HEK293 (cell line): ENCODE measurements around the gene FSTL5.

ENCODE experiments used
- CTCF ChIA-PET: fragments of 350-600 bp; formaldehyde crosslinking; extraction: SDS; loops from one replicate; lab custom pipeline; 2021; ENCODE audit warnings: antibody characterized with exemption; lab: Yijun Ruan, JAX
- POLR2A ChIA-PET: fragments of 300-600 bp; formaldehyde crosslinking; extraction: SDS; loops from one replicate; lab custom pipeline; 2020; ENCODE audit warnings: antibody characterized with exemption, inconsistent platforms; lab: Yijun Ruan, JAX
- H3K27ac ChIP-seq: fragments of 200-500 bp; sonication (Bioruptor generic); 2 replicates; pipeline ENCODE4 v1.5.1; 2014; ENCODE audit warnings: low read depth, low read length, control low read depth, inconsistent platforms; ENCODE audit errors: extremely low read depth
- H3K36me3 ChIP-seq, 2 experiments: fragments of 200-500 bp in 1 of 2; sonication (Bioruptor generic) in 1 of 2; 1 replicate in 1 of 2; 2 replicates in 1 of 2; pipeline ENCODE4 v1.5.1; 2014 to 2017; ENCODE audit warnings: inconsistent platforms in 2 of 2, low read length in 2 of 2; ENCODE audit not compliant: control insufficient read depth in 2 of 2, insufficient read depth in 1 of 2
- H3K4me1 ChIP-seq: fragments of 200-500 bp; sonication (Bioruptor generic); 2 replicates; pipeline ENCODE4 v1.5.1; 2014; ENCODE audit warnings: mild to moderate bottlenecking, low read length, inconsistent platforms; ENCODE audit not compliant: control insufficient read depth, insufficient read depth
- H3K4me3 ChIP-seq: 2 replicates; pipeline ENCODE4 v1.5.1; 2011; ENCODE audit warnings: low read depth, mild to moderate bottlenecking, control low read depth, low read length, moderate library complexity
- H3K9me3 ChIP-seq: fragments of 200-500 bp; sonication (Bioruptor generic); 2 replicates; pipeline ENCODE4 v1.5.1; 2014; ENCODE audit warnings: low read depth, low read length, inconsistent platforms; ENCODE audit not compliant: control insufficient read depth, insufficient read depth
- GFI1B ChIP-seq: fragments of 450-650 bp; formaldehyde crosslinking; IDR thresholded peaks from 2 replicates; pipeline ENCODE4 v1.5.1; 2016; ENCODE audit warnings: missing biosample characterization, missing genetic modification characterization
- GLI4 ChIP-seq: fragments of 450-650 bp; formaldehyde crosslinking; IDR thresholded peaks from 2 replicates; pipeline ENCODE4 v1.5.1; 2016; ENCODE audit warnings: missing biosample characterization, missing genetic modification characterization
- GLIS2 ChIP-seq: fragments of 450-650 bp; formaldehyde crosslinking; IDR thresholded peaks from 2 replicates; pipeline ENCODE4 v1.5.1; 2016; ENCODE audit warnings: missing biosample characterization, missing genetic modification characterization
- WT1 ChIP-seq: fragments of 450-650 bp; formaldehyde crosslinking; IDR thresholded peaks from 2 replicates; pipeline ENCODE4 v1.5.1; 2016; ENCODE audit warnings: missing biosample characterization, missing genetic modification characterization
- ZEB2 ChIP-seq: fragments of 450-650 bp; formaldehyde crosslinking; IDR thresholded peaks from 2 replicates; pipeline ENCODE4 v1.5.1; 2016; ENCODE audit warnings: missing biosample characterization, missing genetic modification characterization
- ZNF112 ChIP-seq: fragments of 450-650 bp; formaldehyde crosslinking; IDR thresholded peaks from 2 replicates; pipeline ENCODE4 v1.5.0; 2017; ENCODE audit warnings: missing biosample characterization, missing genetic modification characterization
- ZNF121 ChIP-seq: fragments of 450-650 bp; formaldehyde crosslinking; IDR thresholded peaks from 2 replicates; pipeline ENCODE4 v1.5.1; 2016; ENCODE audit warnings: missing biosample characterization, missing genetic modification characterization
- ZNF132 ChIP-seq: fragments of 450-650 bp; formaldehyde crosslinking; IDR thresholded peaks from 2 replicates; pipeline ENCODE4 v1.5.1; 2017; ENCODE audit warnings: missing biosample characterization, missing genetic modification characterization, borderline replicate concordance
- ZNF155 ChIP-seq: fragments of 450-650 bp; formaldehyde crosslinking; IDR thresholded peaks from 2 replicates; pipeline ENCODE4 v1.5.1; 2016; ENCODE audit warnings: missing biosample characterization, missing genetic modification characterization
- ZNF202 ChIP-seq: fragments of 450-650 bp; formaldehyde crosslinking; IDR thresholded peaks from 2 replicates; pipeline ENCODE4 v1.5.1; 2016; ENCODE audit warnings: missing biosample characterization, missing genetic modification characterization, borderline replicate concordance
- ZNF350 ChIP-seq: fragments of 450-650 bp; formaldehyde crosslinking; IDR thresholded peaks from 2 replicates; pipeline ENCODE4 v1.5.0; 2017; ENCODE audit warnings: missing biosample characterization, mild to moderate bottlenecking, missing genetic modification characterization
- ZNF416 ChIP-seq: fragments of 450-650 bp; formaldehyde crosslinking; IDR thresholded peaks from 2 replicates; pipeline ENCODE4 v1.5.1; 2016; ENCODE audit warnings: missing biosample characterization, missing genetic modification characterization
- ZNF433 ChIP-seq: fragments of 450-650 bp; formaldehyde crosslinking; IDR thresholded peaks from 2 replicates; pipeline ENCODE4 v1.5.1; 2016; ENCODE audit warnings: missing biosample characterization, missing genetic modification characterization, low read depth
- ZNF549 ChIP-seq: fragments of 450-650 bp; IDR thresholded peaks from 2 replicates; pipeline ENCODE4 v1.5.1; 2018; ENCODE audit warnings: missing biosample characterization, missing genetic modification characterization, mild to moderate bottlenecking, inconsistent platforms, moderate library complexity
- ZNF777 ChIP-seq: fragments of 450-650 bp; formaldehyde crosslinking; IDR thresholded peaks from 2 replicates; pipeline ENCODE4 v1.5.1; 2017; ENCODE audit warnings: missing biosample characterization, missing genetic modification characterization, borderline replicate concordance
- ZNF785 ChIP-seq: fragments of 450-650 bp; formaldehyde crosslinking; IDR thresholded peaks from 2 replicates; pipeline ENCODE4 v1.5.1; 2016; ENCODE audit warnings: missing biosample characterization, missing genetic modification characterization
- TF ChIP-seq, protein P1 (sequence below): fragments of 450-650 bp; formaldehyde crosslinking; IDR thresholded peaks from 2 replicates; pipeline ENCODE4 v1.5.1; 2016; ENCODE audit warnings: missing biosample characterization, missing genetic modification characterization, low read depth
- TF ChIP-seq, protein P2 (sequence below): sonication (generic); formaldehyde crosslinking; IDR thresholded peaks from 2 replicates; pipeline ENCODE4 v1.8.1; 2022; ENCODE audit warnings: mild to moderate bottlenecking, moderate library complexity, missing genetic modification reagents
- TF ChIP-seq, protein P3 (sequence below): fragments of 450-650 bp; formaldehyde crosslinking; IDR thresholded peaks from 2 replicates; pipeline ENCODE4 v1.5.1; 2016; ENCODE audit warnings: missing biosample characterization, missing genetic modification characterization

Gene FSTL5

DNA sequence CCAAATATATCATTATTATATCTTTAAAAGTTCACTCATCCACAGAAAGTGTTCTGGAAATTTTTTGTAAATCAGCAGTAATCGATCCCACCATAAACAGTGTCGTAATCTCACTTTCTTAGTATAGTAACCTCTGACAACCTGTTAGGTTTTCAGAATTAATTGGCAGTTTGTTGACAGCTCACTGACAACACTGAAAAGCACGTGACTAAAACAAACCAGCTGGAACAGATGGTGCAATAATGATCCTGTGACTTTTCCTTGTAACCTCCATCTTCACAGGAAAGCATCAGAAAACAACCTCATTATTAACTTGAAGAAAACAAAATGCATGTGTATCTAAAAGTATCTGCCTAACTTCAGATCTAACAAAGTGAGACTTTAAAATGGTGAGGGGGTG, 48.5 kb downstream of the FSTL5 start:
- Histone ChIP-seq H3K4me1 (no peaks in the 10 kb centered on the region), H3K27ac (no peak overlapping the region), H3K36me3 (no peaks in the 10 kb centered on the region), H3K4me3 (no peak overlapping the region), H3K9me3 (no peaks in the 10 kb centered on the region)
- no peak for TF ChIP-seq ZNF155 (tag by site-specific recombination)
- TF ChIP-seq, protein P1, sequence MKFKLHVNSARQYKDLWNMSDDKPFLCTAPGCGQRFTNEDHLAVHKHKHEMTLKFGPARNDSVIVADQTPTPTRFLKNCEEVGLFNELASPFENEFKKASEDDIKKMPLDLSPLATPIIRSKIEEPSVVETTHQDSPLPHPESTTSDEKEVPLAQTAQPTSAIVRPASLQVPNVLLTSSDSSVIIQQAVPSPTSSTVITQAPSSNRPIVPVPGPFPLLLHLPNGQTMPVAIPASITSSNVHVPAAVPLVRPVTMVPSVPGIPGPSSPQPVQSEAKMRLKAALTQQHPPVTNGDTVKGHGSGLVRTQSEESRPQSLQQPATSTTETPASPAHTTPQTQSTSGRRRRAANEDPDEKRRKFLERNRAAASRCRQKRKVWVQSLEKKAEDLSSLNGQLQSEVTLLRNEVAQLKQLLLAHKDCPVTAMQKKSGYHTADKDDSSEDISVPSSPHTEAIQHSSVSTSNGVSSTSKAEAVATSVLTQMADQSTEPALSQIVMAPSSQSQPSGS (tag by site-specific recombination): no peak
- TF ChIP-seq GLI4 (tag by site-specific recombination): no peak
- TF ChIP-seq, protein P2, sequence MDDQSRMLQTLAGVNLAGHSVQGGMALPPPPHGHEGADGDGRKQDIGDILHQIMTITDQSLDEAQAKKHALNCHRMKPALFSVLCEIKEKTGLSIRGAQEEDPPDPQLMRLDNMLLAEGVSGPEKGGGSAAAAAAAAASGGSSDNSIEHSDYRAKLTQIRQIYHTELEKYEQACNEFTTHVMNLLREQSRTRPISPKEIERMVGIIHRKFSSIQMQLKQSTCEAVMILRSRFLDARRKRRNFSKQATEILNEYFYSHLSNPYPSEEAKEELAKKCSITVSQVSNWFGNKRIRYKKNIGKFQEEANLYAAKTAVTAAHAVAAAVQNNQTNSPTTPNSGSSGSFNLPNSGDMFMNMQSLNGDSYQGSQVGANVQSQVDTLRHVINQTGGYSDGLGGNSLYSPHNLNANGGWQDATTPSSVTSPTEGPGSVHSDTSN (CRISPR knock-in tag): no peak
- TF ChIP-seq WT1 (tag by site-specific recombination): no peak
- TF ChIP-seq ZNF549: no peak
- TF ChIP-seq ZNF433 (tag by site-specific recombination): no peak
- no peak for TF ChIP-seq ZEB2 (tag by site-specific recombination)
- no peak for TF ChIP-seq ZNF350 (tag by site-specific recombination)
- TF ChIP-seq GFI1B: no peak
- no peak for TF ChIP-seq ZNF777
- TF ChIP-seq, protein P3, sequence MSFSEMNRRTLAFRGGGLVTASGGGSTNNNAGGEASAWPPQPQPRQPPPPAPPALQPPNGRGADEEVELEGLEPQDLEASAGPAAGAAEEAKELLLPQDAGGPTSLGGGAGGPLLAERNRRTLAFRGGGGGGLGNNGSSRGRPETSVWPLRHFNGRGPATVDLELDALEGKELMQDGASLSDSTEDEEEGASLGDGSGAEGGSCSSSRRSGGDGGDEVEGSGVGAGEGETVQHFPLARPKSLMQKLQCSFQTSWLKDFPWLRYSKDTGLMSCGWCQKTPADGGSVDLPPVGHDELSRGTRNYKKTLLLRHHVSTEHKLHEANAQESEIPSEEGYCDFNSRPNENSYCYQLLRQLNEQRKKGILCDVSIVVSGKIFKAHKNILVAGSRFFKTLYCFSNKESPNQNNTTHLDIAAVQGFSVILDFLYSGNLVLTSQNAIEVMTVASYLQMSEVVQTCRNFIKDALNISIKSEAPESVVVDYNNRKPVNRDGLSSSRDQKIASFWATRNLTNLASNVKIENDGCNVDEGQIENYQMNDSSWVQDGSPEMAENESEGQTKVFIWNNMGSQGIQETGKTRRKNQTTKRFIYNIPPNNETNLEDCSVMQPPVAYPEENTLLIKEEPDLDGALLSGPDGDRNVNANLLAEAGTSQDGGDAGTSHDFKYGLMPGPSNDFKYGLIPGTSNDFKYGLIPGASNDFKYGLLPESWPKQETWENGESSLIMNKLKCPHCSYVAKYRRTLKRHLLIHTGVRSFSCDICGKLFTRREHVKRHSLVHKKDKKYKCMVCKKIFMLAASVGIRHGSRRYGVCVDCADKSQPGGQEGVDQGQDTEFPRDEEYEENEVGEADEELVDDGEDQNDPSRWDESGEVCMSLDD (tag by site-specific recombination): no peak
- TF ChIP-seq ZNF121 (tag by site-specific recombination): no peak
- no peak for TF ChIP-seq ZNF785 (tag by site-specific recombination)
- no peak for TF ChIP-seq ZNF416 (tag by site-specific recombination)
- ChIA-PET CTCF (no interaction called here), POLR2A (no interaction called here)

DNA sequence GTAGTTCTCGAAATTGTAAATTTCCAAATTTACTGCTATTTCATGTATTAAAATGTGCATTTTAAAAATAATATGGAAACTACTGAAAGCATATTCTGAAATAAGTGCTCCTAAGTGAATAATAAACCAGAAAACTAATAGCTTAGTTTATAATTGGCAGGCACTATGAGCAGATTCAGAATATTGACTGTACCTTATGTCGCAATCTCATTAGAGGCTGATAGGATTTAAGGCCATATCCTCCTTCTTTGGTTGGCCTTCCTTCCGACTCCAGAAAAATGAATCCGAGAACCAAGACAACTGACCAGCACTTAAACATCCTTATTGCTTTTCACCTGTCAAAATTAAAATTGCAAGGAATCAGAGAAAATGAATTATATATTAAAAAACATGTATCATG, 52.7 kb downstream of the FSTL5 start:
- no peaks in the 10 kb centered on the region for H3K36me3 ChIP-seq
- no peaks in the 10 kb centered on the region for H3K4me1 ChIP-seq
- ChIA-PET POLR2A (no interaction called here), CTCF (no interaction called here)
- TF ChIP-seq ZNF202 (tag by site-specific recombination): no peak
- no peak for TF ChIP-seq GLIS2 (tag by site-specific recombination)
- TF ChIP-seq ZNF112 (tag by site-specific recombination): no peak
- TF ChIP-seq ZNF132 (tag by site-specific recombination): no peak
- H3K27ac ChIP-seq: no peak overlapping the region
- H3K9me3 ChIP-seq: no peaks in the 10 kb centered on the region
- H3K4me3 ChIP-seq: no peak overlapping the region
